ENCODE data around the gene CRMP1. TPM values are rescaled to one million over a fixed set of nuclear protein-coding genes. Genes with fewer than 3 reads are reported as not detected.

CRMP1 gene
- total and polyA plus RNA-seq, 9 donors = 6.9 to 34.9 (median 24.0) TPM

- WGBS (ENCODE audit: insufficient coverage) = 0% methylated on average over 30 of the region's 41 CpGs
- no peak overlapping the region for H3K4me3 ChIP-seq (ENCODE audit: low read length)
- H3K27ac ChIP-seq (ENCODE audit: low read length) = no peak overlapping the region
Observed at GRCh38 chr4:5890063-5890727, 2.7 kb downstream of the CRMP1 start.

GRCh38 chr4:5889002-5889696 lies 3.7 kb downstream of the CRMP1 start:
- no peaks in the 10 kb centered on the region for H3K9me3 ChIP-seq (replicated peaks; ENCODE audit: control insufficient read depth, low read depth, low read length)
- no peak overlapping the region for H3K4me3 ChIP-seq (ENCODE audit: low read length)
- peaks cover 30% of the 10 kb centered on the region for H3K4me1 ChIP-seq (ENCODE audit: control insufficient read depth, insufficient read depth, low read length)
- DNase-seq = no peak
- peaks cover 70% of the 10 kb centered on the region for H3K27me3 ChIP-seq (ENCODE audit: control insufficient read depth, insufficient read depth, low read length)
- no peak overlapping the region for H3K27ac ChIP-seq (ENCODE audit: low read length)
- WGBS (ENCODE audit: insufficient coverage) = 15% methylated on average over 6 of the region's 8 CpGs
- no peaks in the 10 kb centered on the region for H3K36me3 ChIP-seq (ENCODE audit: control insufficient read depth, insufficient read depth, low read length)

More at GRCh38 chr4:5890063-5890727, 2.7 kb downstream of the CRMP1 start:
- no peaks in the 10 kb centered on the region for H3K36me3 ChIP-seq (ENCODE audit: control insufficient read depth, insufficient read depth, low read length)
- peak; percentile 63 for DNase-seq
- H3K27me3 ChIP-seq (ENCODE audit: control insufficient read depth, insufficient read depth, low read length) = peaks cover 79% of the 10 kb centered on the region
- H3K9me3 ChIP-seq (replicated peaks; ENCODE audit: control insufficient read depth, low read depth, low read length) = no peaks in the 10 kb centered on the region
- peaks cover 30% of the 10 kb centered on the region for H3K4me1 ChIP-seq (ENCODE audit: control insufficient read depth, insufficient read depth, low read length)

- Histone ChIP-seq H3K36me3 (ENCODE audit: control insufficient read depth, insufficient read depth, low read length) (no peaks in the 10 kb centered on the region), H3K9me3 (replicated peaks; ENCODE audit: control insufficient read depth, low read depth, low read length) (no peaks in the 10 kb centered on the region), H3K4me3 (ENCODE audit: low read length) (peak overlapping the region; percentile 40), H3K27ac (ENCODE audit: low read length) (no peak overlapping the region), H3K27me3 (ENCODE audit: control insufficient read depth, insufficient read depth, low read length) (peaks cover 63% of the 10 kb centered on the region), H3K4me1 (ENCODE audit: control insufficient read depth, insufficient read depth, low read length) (peaks cover 30% of the 10 kb centered on the region)
- WGBS (ENCODE audit: insufficient coverage) = 1% methylated on average over 42 of the region's 81 CpGs
- DNase-seq = peak; percentile 72
Observed at GRCh38 chr4:5888222-5889001, 4.5 kb downstream of the CRMP1 start.

- H3K9me3 ChIP-seq (replicated peaks; ENCODE audit: control insufficient read depth, low read depth, low read length) = no peaks in the 10 kb centered on the region
- H3K36me3 ChIP-seq (ENCODE audit: control insufficient read depth, insufficient read depth, low read length) = no peaks in the 10 kb centered on the region
- peaks cover 57% of the 10 kb centered on the region for H3K27me3 ChIP-seq (ENCODE audit: control insufficient read depth, insufficient read depth, low read length)
- H3K4me3 ChIP-seq (ENCODE audit: low read length) = peak overlapping the region; percentile 40
- H3K4me1 ChIP-seq (ENCODE audit: control insufficient read depth, insufficient read depth, low read length) = peaks cover 30% of the 10 kb centered on the region
- under 1% methylated on average over 39 of the region's 70 CpGs for WGBS (ENCODE audit: insufficient coverage)
- peak; percentile 32 for DNase-seq
- no peak overlapping the region for H3K27ac ChIP-seq (ENCODE audit: low read length)
Observed at GRCh38 chr4:5887361-5888221, 5.3 kb downstream of the CRMP1 start.

GRCh38 chr4:5887011-5887360 lies 5.9 kb downstream of the CRMP1 start:
- H3K36me3 ChIP-seq (ENCODE audit: control insufficient read depth, insufficient read depth, low read length) = no peaks in the 10 kb centered on the region
- peaks cover 27% of the 10 kb centered on the region for H3K4me1 ChIP-seq (ENCODE audit: control insufficient read depth, insufficient read depth, low read length)
- WGBS (ENCODE audit: insufficient coverage) = 24% methylated on average over 8 of the region's 8 CpGs
- H3K27ac ChIP-seq (ENCODE audit: low read length) = no peak overlapping the region
- no peaks in the 10 kb centered on the region for H3K9me3 ChIP-seq (replicated peaks; ENCODE audit: control insufficient read depth, low read depth, low read length)
- no peak for DNase-seq
- peaks cover 54% of the 10 kb centered on the region for H3K27me3 ChIP-seq (ENCODE audit: control insufficient read depth, insufficient read depth, low read length)
- H3K4me3 ChIP-seq (ENCODE audit: low read length) = peak overlapping the region; percentile 40

GRCh38 chr4:5885733-5886132 lies 7.2 kb downstream of the CRMP1 start:
- peaks cover 42% of the 10 kb centered on the region for H3K27me3 ChIP-seq (ENCODE audit: control insufficient read depth, insufficient read depth, low read length)

GRCh38 chr4:5884796-5885195 lies 8.1 kb downstream of the CRMP1 start:
- DNase-seq = no peak
- peaks cover 16% of the 10 kb centered on the region for H3K4me1 ChIP-seq (ENCODE audit: control insufficient read depth, insufficient read depth, low read length)

More at GRCh38 chr4:5885733-5886132, 7.2 kb downstream of the CRMP1 start:
- H3K4me1 ChIP-seq (ENCODE audit: control insufficient read depth, insufficient read depth, low read length) = peaks cover 25% of the 10 kb centered on the region
- H3K36me3 ChIP-seq (ENCODE audit: control insufficient read depth, insufficient read depth, low read length) = no peaks in the 10 kb centered on the region
- H3K27ac ChIP-seq (ENCODE audit: low read length) = no peak overlapping the region
- 29% methylated on average over 3 of the region's 3 CpGs for WGBS (ENCODE audit: insufficient coverage)
- no peak for DNase-seq
- H3K9me3 ChIP-seq (replicated peaks; ENCODE audit: control insufficient read depth, low read depth, low read length) = no peaks in the 10 kb centered on the region
- no peak overlapping the region for H3K4me3 ChIP-seq (ENCODE audit: low read length)

GRCh38 chr4:5883916-5884315 lies 9.0 kb downstream of the CRMP1 start:
- peaks cover 10% of the 10 kb centered on the region for H3K4me1 ChIP-seq (ENCODE audit: control insufficient read depth, insufficient read depth, low read length)
- no peak overlapping the region for H3K27ac ChIP-seq (ENCODE audit: low read length)
- peaks cover 23% of the 10 kb centered on the region for H3K27me3 ChIP-seq (ENCODE audit: control insufficient read depth, insufficient read depth, low read length)
- no peaks in the 10 kb centered on the region for H3K36me3 ChIP-seq (ENCODE audit: control insufficient read depth, insufficient read depth, low read length)
- no peaks in the 10 kb centered on the region for H3K9me3 ChIP-seq (replicated peaks; ENCODE audit: control insufficient read depth, low read depth, low read length)
- no peak overlapping the region for H3K4me3 ChIP-seq (ENCODE audit: low read length)
- WGBS (ENCODE audit: insufficient coverage) = no CpG with 5 or more reads among the region's 1 CpG
- DNase-seq = no peak

More at GRCh38 chr4:5884796-5885195, 8.1 kb downstream of the CRMP1 start:
- 70% methylated on average over 4 of the region's 7 CpGs for WGBS (ENCODE audit: insufficient coverage)
- Histone ChIP-seq H3K4me3 (ENCODE audit: low read length) (no peak overlapping the region), H3K36me3 (ENCODE audit: control insufficient read depth, insufficient read depth, low read length) (no peaks in the 10 kb centered on the region), H3K27me3 (ENCODE audit: control insufficient read depth, insufficient read depth, low read length) (peaks cover 32% of the 10 kb centered on the region), H3K9me3 (replicated peaks; ENCODE audit: control insufficient read depth, low read depth, low read length) (no peaks in the 10 kb centered on the region), H3K27ac (ENCODE audit: low read length) (no peak overlapping the region)

- 70% methylated on average over 2 of the region's 3 CpGs for WGBS (ENCODE audit: insufficient coverage)
- Histone ChIP-seq H3K27ac (ENCODE audit: low read length) (no peak overlapping the region), H3K36me3 (ENCODE audit: control insufficient read depth, insufficient read depth, low read length) (no peaks in the 10 kb centered on the region), H3K4me1 (ENCODE audit: control insufficient read depth, insufficient read depth, low read length) (peaks cover 7% of the 10 kb centered on the region), H3K9me3 (replicated peaks; ENCODE audit: control insufficient read depth, low read depth, low read length) (no peaks in the 10 kb centered on the region), H3K27me3 (ENCODE audit: control insufficient read depth, insufficient read depth, low read length) (peaks cover 19% of the 10 kb centered on the region), H3K4me3 (ENCODE audit: low read length) (no peak overlapping the region)
- DNase-seq = no peak
Observed at GRCh38 chr4:5882947-5883346, 9.9 kb downstream of the CRMP1 start.
